PC-9 (cell line): Measurements from ENCODE around the gene ARHGAP10.

Source experiments
- EZH2 ChIP-seq: fragments of 200-600 bp; sonication (generic); IDR thresholded peaks from 2 replicates; pipeline ENCODE4 v1.8.0; 2017; ENCODE audit warnings: antibody characterized with exemption, low read depth
- TF ChIP-seq, protein P1 (sequence below): fragments of 200-600 bp; sonication (generic); conservative IDR thresholded peaks from 2 replicates; pipeline ENCODE4 v1.6.1; 2017; ENCODE audit warnings: mixed run types, antibody characterized with exemption, mild to moderate bottlenecking, moderate library complexity

- TF ChIP-seq, protein P1, sequence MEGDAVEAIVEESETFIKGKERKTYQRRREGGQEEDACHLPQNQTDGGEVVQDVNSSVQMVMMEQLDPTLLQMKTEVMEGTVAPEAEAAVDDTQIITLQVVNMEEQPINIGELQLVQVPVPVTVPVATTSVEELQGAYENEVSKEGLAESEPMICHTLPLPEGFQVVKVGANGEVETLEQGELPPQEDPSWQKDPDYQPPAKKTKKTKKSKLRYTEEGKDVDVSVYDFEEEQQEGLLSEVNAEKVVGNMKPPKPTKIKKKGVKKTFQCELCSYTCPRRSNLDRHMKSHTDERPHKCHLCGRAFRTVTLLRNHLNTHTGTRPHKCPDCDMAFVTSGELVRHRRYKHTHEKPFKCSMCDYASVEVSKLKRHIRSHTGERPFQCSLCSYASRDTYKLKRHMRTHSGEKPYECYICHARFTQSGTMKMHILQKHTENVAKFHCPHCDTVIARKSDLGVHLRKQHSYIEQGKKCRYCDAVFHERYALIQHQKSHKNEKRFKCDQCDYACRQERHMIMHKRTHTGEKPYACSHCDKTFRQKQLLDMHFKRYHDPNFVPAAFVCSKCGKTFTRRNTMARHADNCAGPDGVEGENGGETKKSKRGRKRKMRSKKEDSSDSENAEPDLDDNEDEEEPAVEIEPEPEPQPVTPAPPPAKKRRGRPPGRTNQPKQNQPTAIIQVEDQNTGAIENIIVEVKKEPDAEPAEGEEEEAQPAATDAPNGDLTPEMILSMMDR = peak; percentile 88
- TF ChIP-seq EZH2 = no peak
Observed at GRCh38 chr4:147707892-147708672, 23.8 kb upstream of the ARHGAP10 start.
